ENCODE data around the gene TAAR1.
"Not testable (repeated sequence)": the region's sequence is repeated elsewhere in the genome, so short reads cannot be mapped to it uniquely, and the experiment has no call there.

The TAAR1 gene

DNA sequence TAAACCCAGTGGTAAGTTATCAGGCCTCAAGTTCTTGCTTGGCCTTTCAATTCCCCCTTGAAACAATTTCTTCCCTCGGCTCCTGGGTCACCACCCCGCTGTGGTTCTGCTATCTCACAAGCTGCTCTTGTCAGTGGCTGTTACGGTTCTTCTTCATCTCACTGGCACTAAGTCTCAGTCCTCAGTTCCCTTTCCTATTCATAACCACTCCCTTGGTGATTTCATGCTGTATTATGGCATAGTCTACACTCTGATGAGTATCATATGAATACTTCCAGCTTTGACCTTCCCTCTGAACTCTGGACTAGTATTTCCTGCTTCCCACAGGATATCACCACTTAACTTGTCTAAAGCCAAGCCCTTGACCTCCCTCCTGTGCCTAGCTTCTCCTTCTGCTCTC, 7.9 kb downstream of the TAAR1 start:
- FAIRE-seq (no peak), DNase-seq (ENCODE audit: insufficient read length) (no peak)
- TF ChIP-seq TAF1 (IDR thresholded peaks at IDR 0.05; ENCODE audit: borderline replicate concordance, low read depth, low read length) = no peak
- no peak for TF ChIP-seq POLR2AphosphoS5 (IDR thresholded peaks at IDR 0.05; ENCODE audit: low read depth, low read length)
- TF ChIP-seq POLR2A (IDR thresholded peaks at IDR 0.05; ENCODE audit: low read depth, low read length) = no peak

DNA sequence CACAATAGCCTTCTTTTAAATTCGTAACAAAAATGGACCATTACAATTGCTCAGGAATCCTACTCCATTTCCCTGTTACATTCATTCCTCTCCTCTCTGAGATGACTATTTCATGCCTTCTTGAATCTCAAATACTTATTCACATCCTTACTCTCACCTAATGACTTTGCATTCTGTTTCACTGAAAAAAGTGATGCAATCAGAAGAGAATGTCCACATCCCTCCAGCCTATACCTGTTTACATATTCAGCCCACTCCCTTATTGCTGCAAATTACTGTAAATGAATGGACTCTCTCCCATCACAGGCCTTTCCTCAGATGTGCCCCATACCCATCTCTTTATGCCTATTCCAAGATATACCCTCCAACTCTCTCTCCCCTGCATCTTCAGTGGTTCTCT, 8.6 kb downstream of the TAAR1 start:
- TF ChIP-seq POLR2A (IDR thresholded peaks at IDR 0.05; ENCODE audit: low read depth, low read length) (no peak), POLR2AphosphoS5 (IDR thresholded peaks at IDR 0.05; ENCODE audit: low read depth, low read length) (no peak), TAF1 (IDR thresholded peaks at IDR 0.05; ENCODE audit: borderline replicate concordance, low read depth, low read length) (no peak)
- DNase-seq (ENCODE audit: insufficient read length) (no peak), FAIRE-seq (no peak)

DNA sequence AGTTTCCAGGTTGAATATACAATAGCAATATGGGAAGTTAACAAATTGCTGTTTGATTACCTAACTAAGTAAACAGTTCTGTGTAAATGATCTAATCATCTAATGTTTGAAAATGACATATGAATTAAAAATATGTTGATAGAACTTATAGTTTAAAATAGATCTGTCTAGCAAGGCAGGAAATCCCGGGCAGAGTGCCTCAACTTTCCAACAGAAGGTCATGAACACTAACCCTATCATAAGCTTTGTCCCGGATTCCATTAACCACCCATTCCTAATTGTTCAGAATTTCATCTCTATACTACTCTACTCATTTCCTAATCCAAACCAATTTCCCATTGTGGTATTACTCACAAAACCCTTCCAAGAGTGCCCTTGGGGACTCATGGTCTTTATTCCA, 10.2 kb downstream of the TAAR1 start:
- TF ChIP-seq POLR2AphosphoS5 (IDR thresholded peaks at IDR 0.05; ENCODE audit: low read depth, low read length) (no peak), TAF1 (IDR thresholded peaks at IDR 0.05; ENCODE audit: borderline replicate concordance, low read depth, low read length) (no peak), POLR2A (IDR thresholded peaks at IDR 0.05; ENCODE audit: low read depth, low read length) (no peak)
- FAIRE-seq (no peak), DNase-seq (ENCODE audit: insufficient read length) (no peak)

DNA sequence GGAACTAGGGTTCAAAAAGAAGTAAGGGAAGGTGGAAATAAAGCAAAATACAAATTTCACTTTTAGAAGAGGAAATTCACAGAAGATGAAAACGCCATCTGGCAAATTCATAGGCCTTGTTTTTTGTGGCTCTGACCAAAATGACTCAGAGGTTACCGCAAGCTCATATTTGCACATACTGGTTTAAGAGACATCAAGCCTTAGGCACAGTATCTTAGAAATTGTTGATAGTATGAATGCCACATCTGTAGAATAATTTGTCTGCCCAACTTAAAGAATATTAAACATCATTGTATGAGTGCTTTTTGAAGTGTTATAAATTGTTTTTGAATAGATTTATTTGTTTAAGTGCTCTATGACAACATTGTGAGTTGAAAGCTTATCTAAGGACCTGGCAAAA, 10.6 kb downstream of the TAAR1 start:
- TF ChIP-seq POLR2A (IDR thresholded peaks at IDR 0.05; ENCODE audit: low read depth, low read length) (no peak), TAF1 (IDR thresholded peaks at IDR 0.05; ENCODE audit: borderline replicate concordance, low read depth, low read length) (no peak), POLR2AphosphoS5 (IDR thresholded peaks at IDR 0.05; ENCODE audit: low read depth, low read length) (no peak)
- DNase-seq (ENCODE audit: insufficient read length) = no peak
- FAIRE-seq = peak; percentile 76

DNA sequence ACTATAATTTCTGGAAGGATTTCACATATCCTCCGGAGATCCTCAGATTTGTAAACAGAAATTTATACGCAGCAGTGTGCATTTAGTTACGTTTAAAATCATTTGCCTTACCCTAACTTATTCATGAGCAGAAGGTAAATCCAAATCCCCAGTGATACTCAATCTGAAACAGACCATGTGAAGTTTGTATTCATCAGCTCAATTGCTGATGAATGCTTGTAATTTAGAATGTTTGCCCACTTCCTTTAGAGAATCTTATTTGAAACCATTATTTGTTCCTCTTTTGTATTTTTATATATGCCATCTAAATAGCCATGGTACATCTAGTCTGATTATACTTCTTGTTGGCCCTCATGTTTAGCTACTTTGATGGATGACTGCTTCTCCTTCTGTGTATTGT, 15.4 kb downstream of the TAAR1 start:
- FAIRE-seq (no peak), DNase-seq (ENCODE audit: insufficient read length) (no peak)
- TF ChIP-seq POLR2AphosphoS5 (IDR thresholded peaks at IDR 0.05; ENCODE audit: low read depth, low read length) (no peak), TAF1 (IDR thresholded peaks at IDR 0.05; ENCODE audit: borderline replicate concordance, low read depth, low read length) (no peak), POLR2A (IDR thresholded peaks at IDR 0.05; ENCODE audit: low read depth, low read length) (no peak)

DNA sequence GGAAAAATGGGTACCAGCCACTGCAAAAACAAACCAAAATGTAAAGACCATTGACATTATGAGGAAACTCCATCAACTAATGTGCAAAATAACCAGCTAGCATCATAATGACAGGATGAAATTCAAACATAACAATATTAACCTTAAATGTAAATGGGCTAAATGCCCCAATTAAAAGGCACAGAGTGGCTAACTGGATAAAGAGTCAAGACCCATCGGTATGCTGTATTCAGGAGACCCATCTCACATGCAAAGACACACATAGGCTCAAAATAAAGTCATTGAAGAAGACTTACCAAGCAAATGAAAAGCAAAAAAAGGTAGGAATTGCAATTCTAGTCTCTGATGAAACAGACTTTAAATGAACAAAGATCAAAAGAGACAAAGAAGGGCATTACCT, 21.8 kb downstream of the TAAR1 start:
- DNase-seq (ENCODE audit: insufficient read length); FAIRE-seq: not testable (repeated sequence)

DNA sequence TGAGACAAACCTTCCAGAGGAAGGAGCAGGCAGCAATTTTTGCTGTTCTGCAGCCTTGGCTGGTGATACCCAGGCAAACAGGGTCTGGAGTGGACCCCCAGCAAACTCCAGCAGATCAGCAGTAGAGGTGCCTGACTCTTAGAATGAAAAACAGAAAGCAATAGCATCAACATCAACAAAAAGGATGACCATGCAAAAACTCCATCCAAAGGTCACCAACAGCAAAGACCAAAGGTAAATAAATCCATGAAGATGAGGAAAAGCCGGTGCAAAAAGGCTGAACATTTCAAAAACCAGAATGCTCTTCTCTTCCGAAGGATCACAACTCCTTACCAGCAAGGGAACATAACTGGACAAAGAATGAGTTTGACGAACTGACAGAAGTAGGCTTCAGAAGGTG, 23.1 kb downstream of the TAAR1 start:
- FAIRE-seq; DNase-seq (ENCODE audit: insufficient read length): not testable (repeated sequence)

DNA sequence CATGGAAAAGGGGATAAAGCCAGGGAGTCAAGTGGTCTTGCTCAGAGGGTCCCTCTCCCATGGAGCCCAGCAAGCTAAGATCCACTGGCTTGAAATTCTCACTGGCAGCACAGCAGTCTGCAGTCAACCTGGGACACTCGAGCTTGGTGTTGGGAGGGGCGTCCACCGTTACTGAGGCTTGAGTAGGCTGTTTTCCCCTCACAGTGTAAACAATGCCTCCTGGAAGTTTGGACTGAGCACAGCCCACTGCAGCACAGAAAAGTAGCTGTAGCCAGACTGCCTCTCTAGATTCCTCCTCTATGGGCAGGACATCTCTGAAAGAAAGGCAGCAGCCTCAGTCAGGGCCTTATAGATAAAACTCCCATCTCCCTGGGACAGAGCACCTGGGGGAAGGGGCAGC, 23.7 kb downstream of the TAAR1 start:
- not testable (repeated sequence) for FAIRE-seq

DNA sequence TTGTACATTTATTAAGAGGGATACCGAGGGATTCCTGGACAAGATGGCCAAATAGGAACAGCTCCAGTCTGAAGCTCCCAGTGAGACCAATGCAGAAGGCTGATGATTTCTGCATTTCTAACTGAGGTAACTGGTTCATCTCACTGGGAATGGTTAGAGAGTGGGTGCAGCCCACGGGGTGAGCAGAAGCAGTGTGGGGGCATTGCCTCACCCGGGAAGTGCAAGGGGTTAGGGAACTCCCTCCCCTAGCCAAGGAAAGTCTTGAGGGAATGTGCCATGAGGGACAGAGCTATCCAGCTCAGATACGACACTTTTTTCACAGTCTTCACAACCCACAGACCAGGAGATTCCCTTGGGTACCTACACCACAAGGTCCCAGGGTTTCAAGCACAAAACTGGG, 24.2 kb downstream of the TAAR1 start:
- FAIRE-seq (no peak), DNase-seq (ENCODE audit: insufficient read length) (no peak)
- TF ChIP-seq POLR2A (IDR thresholded peaks at IDR 0.05; ENCODE audit: low read depth, low read length) (no peak), TAF1 (IDR thresholded peaks at IDR 0.05; ENCODE audit: borderline replicate concordance, low read depth, low read length) (no peak), POLR2AphosphoS5 (IDR thresholded peaks at IDR 0.05; ENCODE audit: low read depth, low read length) (no peak)

More for the DNA sequence above, 23.7 kb downstream of the TAAR1 start:
- not testable (repeated sequence) for DNase-seq (ENCODE audit: insufficient read length)

DNA sequence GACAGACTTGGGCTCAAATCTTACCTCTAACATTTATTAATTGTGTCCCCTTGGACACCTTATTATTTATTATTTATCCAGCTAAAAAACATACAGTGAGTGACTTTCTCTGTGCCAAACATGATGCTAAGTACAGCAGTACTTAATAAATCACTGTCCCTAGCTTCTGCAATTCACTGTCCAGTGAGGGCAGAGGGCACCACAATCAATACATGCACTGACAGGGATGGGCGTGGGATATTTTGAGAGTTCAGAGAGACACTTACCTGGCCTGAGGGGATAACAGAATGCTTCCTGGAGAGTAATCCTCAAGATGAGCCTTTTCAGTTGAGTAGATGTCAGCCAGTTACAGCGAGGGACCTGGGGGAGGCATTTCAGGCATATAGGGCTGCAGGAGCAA, 25.6 kb downstream of the TAAR1 start:
- FAIRE-seq (no peak), DNase-seq (ENCODE audit: insufficient read length) (no peak)
- no peak for TF ChIP-seq POLR2A (IDR thresholded peaks at IDR 0.05; ENCODE audit: low read depth, low read length)
- no peak for TF ChIP-seq TAF1 (IDR thresholded peaks at IDR 0.05; ENCODE audit: borderline replicate concordance, low read depth, low read length)
- no peak for TF ChIP-seq POLR2AphosphoS5 (IDR thresholded peaks at IDR 0.05; ENCODE audit: low read depth, low read length)

DNA sequence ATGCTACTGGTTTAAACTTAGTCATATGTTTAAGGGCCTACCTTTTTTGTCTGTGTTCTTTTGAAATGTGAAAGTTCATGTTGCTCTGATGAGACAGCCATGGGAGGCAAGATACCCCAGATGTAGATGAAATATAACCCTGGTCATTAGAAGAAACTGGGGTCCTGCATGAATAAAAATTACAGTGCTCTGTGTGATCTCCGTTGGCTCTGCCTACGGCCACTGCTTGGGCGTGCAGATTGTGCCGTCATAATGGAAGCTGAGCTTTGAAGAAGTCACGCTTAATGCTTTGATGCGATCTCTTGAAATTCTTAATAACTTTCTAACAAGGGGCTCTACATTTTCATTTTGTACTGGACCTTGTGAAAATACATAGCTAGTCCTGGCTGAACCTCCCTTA, 34.8 kb downstream of the TAAR1 start, which contains the start of gene TAAR2:
TAAR2 (minus strand) TSS at position 101 of the 400 bp plus-strand sequence; CDS start at position 101, 0 bp downstream.
- no peak for FAIRE-seq
- TF ChIP-seq POLR2A (IDR thresholded peaks at IDR 0.05; ENCODE audit: low read depth, low read length) (no peak), TAF1 (IDR thresholded peaks at IDR 0.05; ENCODE audit: borderline replicate concordance, low read depth, low read length) (no peak), POLR2AphosphoS5 (IDR thresholded peaks at IDR 0.05; ENCODE audit: low read depth, low read length) (no peak)
- DNase-seq (ENCODE audit: insufficient read length) = no peak

DNA sequence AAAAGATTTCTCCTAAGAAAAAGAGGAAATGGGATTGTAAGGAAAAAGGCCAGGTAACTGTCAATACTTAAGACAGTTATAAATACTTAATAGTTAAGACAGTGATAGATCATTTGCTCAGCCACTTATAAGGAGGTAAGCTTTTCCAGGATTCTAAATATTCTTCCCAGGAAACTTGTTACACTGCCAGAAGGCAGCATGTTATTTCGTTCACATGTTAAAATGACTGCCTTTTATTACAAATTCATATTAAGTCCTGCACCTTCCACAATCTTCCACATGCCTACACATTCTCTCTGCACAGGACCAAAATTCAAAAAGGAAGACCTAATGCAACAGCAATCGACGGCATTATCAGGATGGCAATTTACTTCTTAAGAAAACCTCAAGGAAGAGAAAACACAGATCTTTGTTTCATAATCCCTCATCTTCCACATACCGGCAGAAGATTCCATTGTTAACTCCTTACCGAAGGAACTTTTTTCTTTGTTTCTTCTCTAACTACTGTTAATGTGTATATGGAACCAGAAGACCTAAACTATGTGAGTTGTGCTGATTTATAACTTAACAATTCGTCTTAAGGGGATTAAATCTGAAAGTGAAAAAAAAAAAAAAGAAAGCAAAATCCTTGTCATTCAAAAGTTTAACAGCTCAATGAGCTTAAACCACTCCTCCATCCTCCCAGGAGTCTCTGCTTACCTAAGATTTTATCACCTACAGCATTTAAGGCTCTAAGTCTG, 35.7 kb downstream of the TAAR1 start:
- DNase-seq (ENCODE audit: insufficient read length) (no peak), FAIRE-seq (no peak)
- no peak for TF ChIP-seq POLR2A (IDR thresholded peaks at IDR 0.05; ENCODE audit: low read depth, low read length)

DNA sequence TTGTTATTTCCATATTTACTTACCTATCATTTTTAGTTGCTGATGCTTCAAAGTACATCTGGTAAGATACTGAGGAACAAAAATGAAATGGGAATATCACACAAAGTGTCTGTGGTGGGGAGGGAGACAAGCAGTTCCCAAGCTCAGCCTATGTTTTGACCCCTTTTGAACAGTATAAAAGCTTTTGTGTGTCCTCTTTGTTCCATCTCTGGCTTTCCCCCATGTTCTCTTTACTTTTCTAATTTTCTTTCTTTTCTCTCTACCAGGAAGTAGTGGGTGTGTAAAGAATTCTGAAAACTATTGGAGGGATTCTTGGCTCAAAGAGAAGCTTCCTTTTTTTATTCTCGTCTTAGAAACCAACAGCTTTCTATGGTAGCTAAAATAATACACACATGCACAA, 42.3 kb downstream of the TAAR1 start:
- TF ChIP-seq TAF1 (IDR thresholded peaks at IDR 0.05; ENCODE audit: borderline replicate concordance, low read depth, low read length) (no peak), POLR2A (IDR thresholded peaks at IDR 0.05; ENCODE audit: low read depth, low read length) (no peak), POLR2AphosphoS5 (IDR thresholded peaks at IDR 0.05; ENCODE audit: low read depth, low read length) (no peak)
- DNase-seq (ENCODE audit: insufficient read length) (no peak), FAIRE-seq (no peak)

Data from GM12892 (cell line).